Ovary (tissue), 9 donors: ENCODE measurements around the gene ZBTB18. TPM values are rescaled to one million over a fixed set of nuclear protein-coding genes. Genes with fewer than 3 reads are reported as not detected.

Source experiments
- DNase-seq, 5 donors: peaks; one replicate each; pipeline ENCODE4 v3.0.0-alpha.2; 2019 to 2020
- H3K27ac ChIP-seq, 2 donors: fragments of 200-600 bp; one replicate each; pipeline versions ENCODE4 v1.5.1 to v1.8.0; 2019 to 2022
- H3K27me3 ChIP-seq: fragments of 200-600 bp; one replicate; pipeline ENCODE4 v1.8.0; 2022
- H3K36me3 ChIP-seq: fragments of 200-600 bp; sonication (generic); one replicate; pipeline ENCODE4 v1.5.1; 2019
- H3K4me1 ChIP-seq: one replicate; pipeline ENCODE4 v1.8.1; 2013; ENCODE audit warnings: mild to moderate bottlenecking, moderate library complexity; ENCODE audit not compliant: insufficient read depth
- H3K4me3 ChIP-seq: fragments of 200-600 bp; sonication (generic); one replicate; pipeline ENCODE4 v1.5.1; 2017
- H3K9me3 ChIP-seq, 2 donors: fragments of 200-600 bp in 1 of 2; sonication (generic) in 1 of 2; one replicate each; pipeline versions ENCODE4 v1.5.1 to v1.8.1; 2013 to 2019; ENCODE audit warnings: mild to moderate bottlenecking in 1 of 2, moderate library complexity in 1 of 2
- CTCF ChIP-seq, 3 donors: fragments of 450-650 bp in 2 of 3; fragments of 200-600 bp in 1 of 3; IDR thresholded peaks; one replicate each; pipeline versions ENCODE4 v1.5.1 to v1.8.0; 2016 to 2022; ENCODE audit warnings: antibody characterized with exemption in 3 of 3, mild to moderate bottlenecking in 1 of 3
- EP300 ChIP-seq: sonication (generic); formaldehyde crosslinking; IDR thresholded peaks from one replicate; pipeline ENCODE4 v1.6.1; 2017; ENCODE audit warnings: antibody characterized with exemption
- POLR2A ChIP-seq: fragments of 450-650 bp; IDR thresholded peaks from one replicate; pipeline ENCODE4 v1.6.1; 2017; ENCODE audit warnings: antibody characterized with exemption, mild to moderate bottlenecking, moderate library complexity
- WGBS, 3 donors: extraction: QIAGEN DNeasy Blood & Tissue Kit in 1 of 3; methylation state at CpG; one replicate each; pipeline versions ENCODE4 v1.1.5 to v1.1.7; 2013 to 2017; 5-methylcytosine and 5-hydroxymethylcytosine counted together
- intact Hi-C, 4 donors: fragments of 100-400 bp; cut with DNase I; formaldehyde crosslinking; loops; one replicate each; pipeline versions ENCODE4 v1.11.0 to v1.15.1; 2022 to 2023
- polyA plus RNA-seq, 2 donors: library from polyadenylated mRNA; stranded (reverse); fragments of 200-250 nt in 1 of 2; fragments of 350-450 nt in 1 of 2; fragmentation: Illumina TruSeq in 1 of 2; extraction: RNeasy Lipid Tissue Mini Kit (QIAGEN cat#74804) in 1 of 2; gene quantifications; one replicate each; pipeline ENCODE4 v1.2.3, GENCODE V29; 2013 to 2014
- total RNA-seq, 7 donors: library from RNA; depleted of rRNA in 2 of 7; stranded (reverse); fragments of >200 nt in 2 of 7; fragmentation: NEBNext Ultra II Directional in 3 of 7; extraction: Animal tissue kit (Norgen Biotek cat#: 25700) in 3 of 7; gene quantifications; one replicate each; pipeline versions ENCODE4 v1.1.0 to v1.2.4, GENCODE V29; 2016 to 2023
- donor health status: DM: no; HTN: no; CAD: no; lungs with moderate emphysema.
- donor health status: DM: no; HTN: no; CAD: no.
- donor health status: Bipolar disorder and iron deficiency.
- donor health status: DM: yes; HTN: yes; CAD: no.
- donor health status: DM: no; HTN: no; CAD: no.
- donor health status: DM: yes; HTN: yes; CAD: no.

The ZBTB18 gene
- total and polyA plus RNA-seq, 9 donors, result 6.7 to 14.0 (median 10.1) TPM

- Histone ChIP-seq H3K27ac (no peak overlapping the region), H3K9me3 (no peaks in the 10 kb centered on the region), H3K4me3 (no peak overlapping the region), H3K4me1 (no peaks in the 10 kb centered on the region), H3K36me3 (no peaks in the 10 kb centered on the region), H3K27me3 (no peaks in the 10 kb centered on the region)
- TF ChIP-seq POLR2A (no peak), EP300 (no peak), CTCF (IDR thresholded peaks at IDR 0.05) (no peak)
- DNase-seq, result no peak
- intact Hi-C loops, result loop anchor here in 1 of 4 donors (2.0 kb wide), 1 partner anchor 65 kb away; no protein-coding TSS in a partner anchor
- 27 to 35% (median 34%) methylated on average over 5 of the region's 5 CpGs for WGBS, 3 donors
Observed at GRCh38 chr1:244100276-244100675, 49.2 kb downstream of the ZBTB18 start.

GRCh38 chr1:244100704-244101453 is 49.8 kb downstream of the ZBTB18 start:
- no peak overlapping the region for H3K27ac ChIP-seq
- DNase-seq, result no peak
- no peak overlapping the region for H3K4me3 ChIP-seq
- no peaks in the 10 kb centered on the region for H3K9me3 ChIP-seq
- TF ChIP-seq EP300, result no peak
- TF ChIP-seq POLR2A, result no peak
- 19% methylated on average over 18 of the region's 18 CpGs for WGBS, 3 donors
- H3K4me1 ChIP-seq, result no peaks in the 10 kb centered on the region
- H3K27me3 ChIP-seq, result no peaks in the 10 kb centered on the region
- H3K36me3 ChIP-seq, result no peaks in the 10 kb centered on the region
- intact Hi-C loops, result loop anchor here in 1 of 4 donors (2.0 kb wide), 1 partner anchor 64 kb away; no protein-coding TSS in a partner anchor

GRCh38 chr1:244102046-244102445 is 51.0 kb downstream of the ZBTB18 start:
- DNase-seq, result no peak
- TF ChIP-seq EP300 (no peak), CTCF (IDR thresholded peaks at IDR 0.05) (no peak), POLR2A (no peak)
- H3K9me3 ChIP-seq, result no peaks in the 10 kb centered on the region
- H3K4me3 ChIP-seq, result no peak overlapping the region
- 88 to 93% (median 90%) methylated on average over 10 of the region's 10 CpGs for WGBS, 3 donors
- no peaks in the 10 kb centered on the region for H3K36me3 ChIP-seq
- H3K27me3 ChIP-seq, result no peaks in the 10 kb centered on the region
- H3K27ac ChIP-seq, result no peak overlapping the region
- no peaks in the 10 kb centered on the region for H3K4me1 ChIP-seq
- intact Hi-C loops, result no loop called here

GRCh38 chr1:244102468-244102867 is 51.4 kb downstream of the ZBTB18 start:
- TF ChIP-seq CTCF (IDR thresholded peaks at IDR 0.05) (no peak), EP300 (no peak), POLR2A (no peak)
- Histone ChIP-seq H3K36me3 (no peaks in the 10 kb centered on the region), H3K27ac (no peak overlapping the region), H3K4me3 (no peak overlapping the region), H3K27me3 (no peaks in the 10 kb centered on the region), H3K9me3 (no peaks in the 10 kb centered on the region), H3K4me1 (no peaks in the 10 kb centered on the region)
- no peak for DNase-seq
- 63 to 65% (median 64%) methylated on average over 14 of the region's 14 CpGs for WGBS, 3 donors
- intact Hi-C loops, result no loop called here

GRCh38 chr1:244104309-244105060 is 53.4 kb downstream of the ZBTB18 start:
- TF ChIP-seq POLR2A (no peak), CTCF (IDR thresholded peaks at IDR 0.05) (no peak), EP300 (no peak)
- intact Hi-C loops, result no loop called here
- Histone ChIP-seq H3K27me3 (no peaks in the 10 kb centered on the region), H3K9me3 (no peaks in the 10 kb centered on the region), H3K27ac (no peak overlapping the region), H3K36me3 (no peaks in the 10 kb centered on the region), H3K4me3 (no peak overlapping the region), H3K4me1 (no peaks in the 10 kb centered on the region)
- DNase-seq, result no peak
- WGBS, 3 donors, result 77 to 79% (median 78%) methylated on average over 10 of the region's 10 CpGs
